GM12878 (cell line): ENCODE data around the gene HMSD. TPM values are rescaled to one million over a fixed set of nuclear protein-coding genes. Genes with fewer than 3 reads are reported as not detected.

ENCODE experiments used
- BCL3 ChIP-seq: IDR thresholded peaks from 2 replicates; pipeline ENCODE4 v1.6.1; 2011; ENCODE audit warnings: borderline replicate concordance, low read depth, mild to moderate bottlenecking, moderate library complexity, low read length; ENCODE audit not compliant: insufficient read depth, poor library complexity, severe bottlenecking
- CHD1 ChIP-seq: IDR thresholded peaks from 2 replicates; pipeline ENCODE4 v1.6.1; 2012; ENCODE audit warnings: low read depth, low read length, improper control_type of control experiment
- DPF2 ChIP-seq: fragments of 450-650 bp; IDR thresholded peaks from 2 replicates; pipeline ENCODE4 v1.6.1; 2017; ENCODE audit warnings: mild to moderate bottlenecking
- E2F8 ChIP-seq: fragments of 450-650 bp; IDR thresholded peaks from 2 replicates; pipeline ENCODE4 v1.6.1; 2018; ENCODE audit warnings: mild to moderate bottlenecking, low read depth, moderate library complexity; ENCODE audit not compliant: partially characterized antibody
- EED ChIP-seq: sonication (generic); IDR thresholded peaks from 2 replicates; pipeline ENCODE4 v1.6.1; 2016; ENCODE audit warnings: antibody characterized with exemption, low read depth
- LARP7 ChIP-seq: fragments of 450-650 bp; IDR thresholded peaks from 2 replicates; pipeline ENCODE4 v1.6.1; 2017; ENCODE audit warnings: mild to moderate bottlenecking
- MXI1 ChIP-seq: fragments of 150-350 bp; IDR thresholded peaks from 2 replicates; pipeline ENCODE4 v1.6.1; 2011; ENCODE audit warnings: low read depth, mild to moderate bottlenecking, inconsistent platforms, low read length, improper control_type of control experiment
- NFXL1 ChIP-seq: fragments of 450-650 bp; IDR thresholded peaks from 2 replicates; pipeline ENCODE4 v1.6.1; 2017; ENCODE audit warnings: antibody characterized with exemption, mild to moderate bottlenecking, borderline replicate concordance
- NRF1 ChIP-seq: conservative IDR thresholded peaks from 2 replicates; pipeline ENCODE4 v1.6.1; 2011; ENCODE audit warnings: mild to moderate bottlenecking, low read depth, low read length, improper control_type of control experiment
- PAX5 ChIP-seq: IDR thresholded peaks from 2 replicates; pipeline ENCODE4 v1.6.1; 2011; ENCODE audit warnings: low read depth, low read length, borderline replicate concordance
- SIN3A ChIP-seq: IDR thresholded peaks from 2 replicates; pipeline ENCODE4 v1.6.1; 2012; ENCODE audit warnings: low read depth, low read length, improper control_type of control experiment
- SMC3 ChIP-seq: IDR thresholded peaks from 2 replicates; pipeline ENCODE4 v1.6.1; 2011; ENCODE audit warnings: low read length, improper control_type of control experiment, borderline replicate concordance
- STAT3 ChIP-seq: IDR thresholded peaks from 2 replicates; pipeline ENCODE4 v1.6.1; 2011; ENCODE audit warnings: low read depth, low read length, improper control_type of control experiment
- SUPT20H ChIP-seq: IDR thresholded peaks from 2 replicates; pipeline ENCODE4 v1.6.1; 2011; ENCODE audit warnings: low read depth, mild to moderate bottlenecking, low read length, moderate library complexity, borderline replicate concordance; ENCODE audit not compliant: control insufficient read depth
- TCF12 ChIP-seq: IDR thresholded peaks from 2 replicates; pipeline ENCODE4 v1.6.1; 2011; ENCODE audit warnings: low read depth, mild to moderate bottlenecking, low read length
- polyA plus RNA-seq, 11 experiments: library from polyadenylated mRNA; depleted of rRNA in 4 of 11; unstranded in 6 of 11; stranded (reverse) in 5 of 11; fragments of >200 nt; fragmentation: Nextera tagmentation in 4 of 11; fragmentation: Illumina TruSeq in 1 of 11; extraction: Ambion mirVana in 4 of 11; extraction: Trizol in 1 of 11; gene quantifications; 1 replicate in 1 of 11; 2 replicates in 10 of 11; pipeline versions ENCODE4 v1.2.1 to v1.2.3, GENCODE V29; 2011 to 2016; ENCODE audit warnings: inconsistent platforms in 2 of 11, missing spikeins in 2 of 11, low read depth in 1 of 11
- total RNA-seq, 4 experiments: library from RNA; depleted of rRNA in 3 of 4; stranded (reverse); fragments of >200 nt in 3 of 4; fragmentation: Illumina TruSeq in 1 of 4; extraction: Trizol in 1 of 4; gene quantifications; 2 replicates each; pipeline versions ENCODE4 v1.2.1 to v1.2.3, GENCODE V29; 2013 to 2021
- TF ChIP-seq, protein P1 (sequence below): IDR thresholded peaks from 2 replicates; pipeline ENCODE4 v1.6.1; 2012; ENCODE audit warnings: low read length, inconsistent platforms
- TF ChIP-seq, protein P2 (sequence below): fragments of 450-650 bp; IDR thresholded peaks from 2 replicates; pipeline ENCODE4 v1.6.1; 2017; ENCODE audit warnings: borderline replicate concordance
- TF ChIP-seq, protein P3 (sequence below): fragments of 450-650 bp; formaldehyde crosslinking; IDR thresholded peaks from 2 replicates; pipeline ENCODE4 v1.5.0; 2022; ENCODE audit warnings: mild to moderate bottlenecking, missing genetic modification characterization
- TF ChIP-seq, protein P4 (sequence below): IDR thresholded peaks from 2 replicates; pipeline ENCODE4 v1.6.1; 2012; ENCODE audit warnings: low read depth, low read length, improper control_type of control experiment

The HMSD gene
- total and polyA plus RNA-seq, 10 of the 15 experiments (the other 5 are each of a cell fraction or from before 2014, with no cell fraction given): 11.7 to 83.9 (median 37.8) TPM

- no peak for TF ChIP-seq BCL3
- no peak for TF ChIP-seq DPF2
- no peak for TF ChIP-seq LARP7
- TF ChIP-seq, protein P1, sequence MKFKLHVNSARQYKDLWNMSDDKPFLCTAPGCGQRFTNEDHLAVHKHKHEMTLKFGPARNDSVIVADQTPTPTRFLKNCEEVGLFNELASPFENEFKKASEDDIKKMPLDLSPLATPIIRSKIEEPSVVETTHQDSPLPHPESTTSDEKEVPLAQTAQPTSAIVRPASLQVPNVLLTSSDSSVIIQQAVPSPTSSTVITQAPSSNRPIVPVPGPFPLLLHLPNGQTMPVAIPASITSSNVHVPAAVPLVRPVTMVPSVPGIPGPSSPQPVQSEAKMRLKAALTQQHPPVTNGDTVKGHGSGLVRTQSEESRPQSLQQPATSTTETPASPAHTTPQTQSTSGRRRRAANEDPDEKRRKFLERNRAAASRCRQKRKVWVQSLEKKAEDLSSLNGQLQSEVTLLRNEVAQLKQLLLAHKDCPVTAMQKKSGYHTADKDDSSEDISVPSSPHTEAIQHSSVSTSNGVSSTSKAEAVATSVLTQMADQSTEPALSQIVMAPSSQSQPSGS: no peak
- TF ChIP-seq SUPT20H: no peak
- TF ChIP-seq, protein P2, sequence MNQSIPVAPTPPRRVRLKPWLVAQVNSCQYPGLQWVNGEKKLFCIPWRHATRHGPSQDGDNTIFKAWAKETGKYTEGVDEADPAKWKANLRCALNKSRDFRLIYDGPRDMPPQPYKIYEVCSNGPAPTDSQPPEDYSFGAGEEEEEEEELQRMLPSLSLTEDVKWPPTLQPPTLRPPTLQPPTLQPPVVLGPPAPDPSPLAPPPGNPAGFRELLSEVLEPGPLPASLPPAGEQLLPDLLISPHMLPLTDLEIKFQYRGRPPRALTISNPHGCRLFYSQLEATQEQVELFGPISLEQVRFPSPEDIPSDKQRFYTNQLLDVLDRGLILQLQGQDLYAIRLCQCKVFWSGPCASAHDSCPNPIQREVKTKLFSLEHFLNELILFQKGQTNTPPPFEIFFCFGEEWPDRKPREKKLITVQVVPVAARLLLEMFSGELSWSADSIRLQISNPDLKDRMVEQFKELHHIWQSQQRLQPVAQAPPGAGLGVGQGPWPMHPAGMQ: no peak
- TF ChIP-seq PAX5: no peak
- no peak for TF ChIP-seq SMC3
- no peak for TF ChIP-seq TCF12
- no peak for TF ChIP-seq STAT3
- TF ChIP-seq, protein P3, sequence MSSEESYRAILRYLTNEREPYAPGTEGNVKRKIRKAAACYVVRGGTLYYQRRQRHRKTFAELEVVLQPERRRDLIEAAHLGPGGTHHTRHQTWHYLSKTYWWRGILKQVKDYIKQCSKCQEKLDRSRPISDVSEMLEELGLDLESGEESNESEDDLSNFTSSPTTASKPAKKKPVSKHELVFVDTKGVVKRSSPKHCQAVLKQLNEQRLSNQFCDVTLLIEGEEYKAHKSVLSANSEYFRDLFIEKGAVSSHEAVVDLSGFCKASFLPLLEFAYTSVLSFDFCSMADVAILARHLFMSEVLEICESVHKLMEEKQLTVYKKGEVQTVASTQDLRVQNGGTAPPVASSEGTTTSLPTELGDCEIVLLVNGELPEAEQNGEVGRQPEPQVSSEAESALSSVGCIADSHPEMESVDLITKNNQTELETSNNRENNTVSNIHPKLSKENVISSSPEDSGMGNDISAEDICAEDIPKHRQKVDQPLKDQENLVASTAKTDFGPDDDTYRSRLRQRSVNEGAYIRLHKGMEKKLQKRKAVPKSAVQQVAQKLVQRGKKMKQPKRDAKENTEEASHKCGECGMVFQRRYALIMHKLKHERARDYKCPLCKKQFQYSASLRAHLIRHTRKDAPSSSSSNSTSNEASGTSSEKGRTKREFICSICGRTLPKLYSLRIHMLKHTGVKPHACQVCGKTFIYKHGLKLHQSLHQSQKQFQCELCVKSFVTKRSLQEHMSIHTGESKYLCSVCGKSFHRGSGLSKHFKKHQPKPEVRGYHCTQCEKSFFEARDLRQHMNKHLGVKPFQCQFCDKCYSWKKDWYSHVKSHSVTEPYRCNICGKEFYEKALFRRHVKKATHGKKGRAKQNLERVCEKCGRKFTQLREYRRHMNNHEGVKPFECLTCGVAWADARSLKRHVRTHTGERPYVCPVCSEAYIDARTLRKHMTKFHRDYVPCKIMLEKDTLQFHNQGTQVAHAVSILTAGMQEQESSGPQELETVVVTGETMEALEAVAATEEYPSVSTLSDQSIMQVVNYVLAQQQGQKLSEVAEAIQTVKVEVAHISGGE (CRISPR knock-in tag): no peak
- no peak for TF ChIP-seq NFXL1
- no peak for TF ChIP-seq E2F8
- no peak for TF ChIP-seq CHD1
- no peak for TF ChIP-seq MXI1
- TF ChIP-seq SIN3A: no peak
- TF ChIP-seq EED: no peak
- TF ChIP-seq NRF1: no peak
- TF ChIP-seq, protein P4, sequence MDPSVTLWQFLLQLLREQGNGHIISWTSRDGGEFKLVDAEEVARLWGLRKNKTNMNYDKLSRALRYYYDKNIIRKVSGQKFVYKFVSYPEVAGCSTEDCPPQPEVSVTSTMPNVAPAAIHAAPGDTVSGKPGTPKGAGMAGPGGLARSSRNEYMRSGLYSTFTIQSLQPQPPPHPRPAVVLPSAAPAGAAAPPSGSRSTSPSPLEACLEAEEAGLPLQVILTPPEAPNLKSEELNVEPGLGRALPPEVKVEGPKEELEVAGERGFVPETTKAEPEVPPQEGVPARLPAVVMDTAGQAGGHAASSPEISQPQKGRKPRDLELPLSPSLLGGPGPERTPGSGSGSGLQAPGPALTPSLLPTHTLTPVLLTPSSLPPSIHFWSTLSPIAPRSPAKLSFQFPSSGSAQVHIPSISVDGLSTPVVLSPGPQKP: no peak
Measured at GRCh38 chr18:63908858-63909257, 40.2 kb upstream of the HMSD start (continued).
